PC-9 (cell line): Measurements from ENCODE around the gene LEMD3. TPM values are rescaled to one million over a fixed set of nuclear protein-coding genes. Genes with fewer than 3 reads are reported as not detected.

Experiments
- BruUV-seq: library from RNA; stranded (reverse); fragments of 400-500 nt; replicated peaks from 2 replicates; lab custom pipeline; 2021; lab: Mats Ljungman, UMichigan
- CTCF ChIA-PET: fragments of 300-600 bp; sonication (Branson Sonifier 250); formaldehyde crosslinking; loops from one replicate; lab custom pipeline; 2022; ENCODE audit warnings: antibody characterized with exemption; lab: Charles Lee
- POLR2A ChIA-PET: fragments of 300-600 bp; sonication (Branson Sonifier 250); formaldehyde crosslinking; loops from one replicate; lab custom pipeline; 2022; ENCODE audit warnings: antibody characterized with exemption; ENCODE audit not compliant: unreplicated experiment; lab: Charles Lee
- DNase-seq, 2 experiments: peaks; one replicate each; pipeline versions ENCODE4 v3.0.0 to v3.0.0-alpha.2; 2015 to 2022; ENCODE audit warnings: mixed read lengths in 1 of 2
- H2AFZ ChIP-seq: fragments of 200-600 bp; sonication (generic); 2 replicates; pipeline ENCODE4 v1.8.1; 2017; ENCODE audit warnings: antibody characterized with exemption
- H3F3A ChIP-seq: fragments of 200-600 bp; sonication (generic); 2 replicates; pipeline ENCODE4 v1.8.1; 2017; ENCODE audit warnings: antibody characterized with exemption, mild to moderate bottlenecking, low read depth; ENCODE audit not compliant: insufficient read depth
- H3K27ac ChIP-seq: fragments of 200-600 bp; sonication (generic); 2 replicates; pipeline ENCODE4 v1.6.1; 2016; ENCODE audit warnings: mixed run types
- H3K27me3 ChIP-seq: fragments of 200-600 bp; sonication (generic); 2 replicates; pipeline ENCODE4 v1.6.1; 2016; ENCODE audit warnings: low read depth, mixed run types; ENCODE audit not compliant: insufficient read depth
- H3K36me3 ChIP-seq: fragments of 200-600 bp; sonication (generic); 2 replicates; pipeline ENCODE4 v1.6.1; 2016; ENCODE audit warnings: low read depth, mixed run types
- H3K4me1 ChIP-seq: fragments of 200-600 bp; sonication (generic); replicated peaks from 2 replicates; pipeline ENCODE4 v1.6.1; 2016; ENCODE audit warnings: mixed run types; ENCODE audit not compliant: insufficient read depth
- H3K4me2 ChIP-seq: fragments of 200-600 bp; sonication (generic); 2 replicates; pipeline ENCODE4 v1.6.1; 2017; ENCODE audit warnings: mixed run types
- H3K4me3 ChIP-seq: fragments of 200-600 bp; sonication (generic); 2 replicates; pipeline ENCODE4 v1.6.1; 2016; ENCODE audit warnings: mixed run types
- H3K79me2 ChIP-seq: fragments of 200-600 bp; sonication (generic); 2 replicates; pipeline ENCODE4 v1.6.1; 2017; ENCODE audit warnings: low read depth, mixed run types
- H3K9me2 ChIP-seq: fragments of 200-600 bp; sonication (generic); 2 replicates; pipeline ENCODE4 v1.8.1; 2017; ENCODE audit warnings: mild to moderate bottlenecking; ENCODE audit not compliant: insufficient read depth
- H3K9me3 ChIP-seq: fragments of 200-600 bp; sonication (generic); 2 replicates; pipeline ENCODE4 v1.8.1; 2016; ENCODE audit warnings: low read depth; ENCODE audit not compliant: insufficient read depth
- H4K20me1 ChIP-seq: fragments of 200-600 bp; sonication (generic); 2 replicates; pipeline ENCODE4 v1.8.1; 2017; ENCODE audit not compliant: insufficient read depth
- CTCF ChIP-seq: fragments of 200-600 bp; sonication (generic); conservative IDR thresholded peaks from 2 replicates; pipeline ENCODE4 v1.6.1; 2017; ENCODE audit warnings: mixed run types, antibody characterized with exemption, mild to moderate bottlenecking, moderate library complexity
- EZH2 ChIP-seq: fragments of 200-600 bp; sonication (generic); IDR thresholded peaks from 2 replicates; pipeline ENCODE4 v1.8.0; 2017; ENCODE audit warnings: antibody characterized with exemption, low read depth
- intact Hi-C: fragments of 100-400 bp; cut with micrococcal nuclease; formaldehyde crosslinking; loops from one replicate; pipeline ENCODE4 v1.10.0; 2022; ENCODE audit not compliant: unreplicated experiment
- total RNA-seq: library from RNA; stranded (reverse); gene quantifications from 2 replicates; pipeline ENCODE4 v1.2.3, GENCODE V29; 2021

LEMD3 gene
- total RNA-seq, 1 experiment from 2014 or later = 24.4 TPM

- Histone ChIP-seq H3K36me3 (peaks cover 3% of the 10 kb centered on the region; the same call in 1 of the 2 replicates), H3K79me2 (0 out of 2 replicates have a peak, but pooled peaks cover 8% of the 10 kb centered on the region), H4K20me1 (peaks cover 9% of the 10 kb centered on the region), H3K27ac (no peak overlapping the region), H3K27me3 (no peaks in the 10 kb centered on the region), H2AFZ (no peak overlapping the region), H3K4me2 (no peak overlapping the region), H3K9me2 (no peaks in the 10 kb centered on the region), H3F3A (0 out of 2 replicates have a peak, but pooled peaks cover 6% of the 10 kb centered on the region), H3K4me1 (no peaks in the 10 kb centered on the region; the same call in 1 of the 2 replicates), H3K9me3 (no peaks in the 10 kb centered on the region), H3K4me3 (no peak overlapping the region)
- CTCF ChIA-PET = no interaction called here
- POLR2A ChIA-PET = no interaction called here
- DNase-seq = no peak
- TF ChIP-seq CTCF (no peak), EZH2 (no peak)
- BruUV-seq = no TSS peak
- intact Hi-C loops = no loop called here
Observed at GRCh38 chr12:65237153-65237552, 67.8 kb downstream of the LEMD3 start.

- Histone ChIP-seq H3F3A (0 out of 2 replicates have a peak, but pooled peaks cover 6% of the 10 kb centered on the region), H3K9me2 (no peaks in the 10 kb centered on the region), H3K4me1 (no peaks in the 10 kb centered on the region), H3K27me3 (no peaks in the 10 kb centered on the region), H3K36me3 (peaks cover 9% of the 10 kb centered on the region; the same call in 1 of the 2 replicates), H4K20me1 (peaks cover 3% of the 10 kb centered on the region; the same call in 1 of the 2 replicates), H2AFZ (no peak overlapping the region), H3K9me3 (no peaks in the 10 kb centered on the region), H3K79me2 (0 out of 2 replicates have a peak, but pooled peaks cover 3% of the 10 kb centered on the region), H3K4me3 (no peak overlapping the region), H3K27ac (no peak overlapping the region), H3K4me2 (no peak overlapping the region)
- no peak for TF ChIP-seq EZH2
- no peak for TF ChIP-seq CTCF
- CTCF ChIA-PET = no interaction called here
- intact Hi-C loops = no loop called here
- POLR2A ChIA-PET = no interaction called here
- BruUV-seq = no TSS peak
- no peak for DNase-seq
Observed at GRCh38 chr12:65238609-65239008, 69.2 kb downstream of the LEMD3 start.

- no peak overlapping the region for H2AFZ ChIP-seq
- no peaks in the 10 kb centered on the region for H3F3A ChIP-seq
- no peak overlapping the region for H3K4me3 ChIP-seq
- no peaks in the 10 kb centered on the region for H3K4me1 ChIP-seq
- intact Hi-C loops = no loop called here
- DNase-seq = peak in 1 of 2 experiments; percentile 39
- no peaks in the 10 kb centered on the region for H3K79me2 ChIP-seq
- no peaks in the 10 kb centered on the region; the same call in 1 of the 2 replicates for H3K9me2 ChIP-seq
- H3K36me3 ChIP-seq = peaks cover 13% of the 10 kb centered on the region
- TF ChIP-seq CTCF = no peak
- TF ChIP-seq EZH2 = no peak
- H3K9me3 ChIP-seq = no peaks in the 10 kb centered on the region
- POLR2A ChIA-PET = no interaction called here
- no peak overlapping the region for H3K4me2 ChIP-seq
- H3K27ac ChIP-seq = no peak overlapping the region
- no peaks in the 10 kb centered on the region for H3K27me3 ChIP-seq
- no TSS peak for BruUV-seq
- no peaks in the 10 kb centered on the region for H4K20me1 ChIP-seq
- CTCF ChIA-PET = no interaction called here
Observed at GRCh38 chr12:65248656-65249633, 79.6 kb downstream of the LEMD3 start.
